ACHN (cell line): Measurements from ENCODE around the gene MBP.
"Not testable (repeated sequence)": the region's sequence is repeated elsewhere in the genome, so short reads cannot be mapped to it uniquely, and the experiment has no call there.

Experiments
- DNase-seq: peaks from one replicate; pipeline ENCODE4 v3.0.0-alpha.2; 2015
- in situ Hi-C: cut with HindIII; loops from 2 replicates; pipeline ENCODE4 v1.10.0; 2017; ENCODE audit warnings: low sequenced_read_pairs, low pct_ligation_motif_present, low pct_unique_long_range_greater_than_20kb

The MBP gene

DNA sequence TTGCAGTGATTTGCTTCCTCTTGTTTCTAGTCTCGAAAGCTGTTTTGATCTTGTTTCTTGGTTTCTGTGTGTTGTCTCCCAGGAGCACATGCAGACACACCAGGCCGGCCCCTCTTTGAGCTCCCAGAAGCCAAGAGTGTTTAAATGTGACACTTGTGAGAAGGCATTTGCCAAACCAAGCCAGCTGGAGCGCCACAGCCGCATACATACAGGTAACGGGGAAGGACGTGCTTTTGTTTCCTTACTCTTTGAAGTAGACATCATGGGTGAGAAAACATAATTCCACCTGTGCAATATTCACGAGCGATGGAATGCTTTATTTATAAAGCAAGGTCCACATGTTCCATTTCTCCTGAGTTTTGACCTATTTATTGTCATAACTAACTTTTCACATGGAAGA lies 173.0 kb downstream of the MBP start:
- in situ Hi-C loops: no loop called here
- DNase-seq: no peak

DNA sequence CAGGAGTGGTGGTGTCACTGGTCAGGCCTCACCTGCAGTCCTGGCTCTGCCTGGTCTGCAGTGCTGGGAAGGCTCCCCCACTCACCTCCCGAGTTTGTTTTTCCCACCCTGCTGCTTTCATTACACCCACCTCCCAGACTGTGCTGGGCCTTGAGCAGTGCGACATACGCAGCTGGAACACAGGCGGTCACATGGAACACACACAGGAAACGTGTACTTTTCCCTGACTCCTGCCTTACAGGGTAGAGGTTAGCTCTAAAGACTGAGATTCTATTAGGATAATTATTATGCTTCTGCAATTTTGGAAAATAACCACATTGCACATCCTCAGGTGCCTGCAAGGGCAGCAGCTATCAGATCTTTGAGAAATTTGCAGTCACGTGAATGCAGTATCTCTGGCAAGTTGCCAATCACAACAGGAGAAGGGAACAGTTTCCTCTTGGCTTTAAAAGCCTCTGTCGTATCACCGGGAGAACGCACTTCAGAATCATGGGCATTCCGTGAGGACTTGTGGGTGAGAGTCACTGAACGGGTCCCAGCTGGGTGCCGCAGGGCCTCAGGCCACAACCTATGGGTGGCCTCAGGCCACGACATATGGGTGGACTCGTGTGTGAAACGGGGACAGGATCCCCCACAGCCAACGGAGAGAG lies 173.8 kb downstream of the MBP start:
- DNase-seq: no peak
- in situ Hi-C loops: no loop called here

DNA sequence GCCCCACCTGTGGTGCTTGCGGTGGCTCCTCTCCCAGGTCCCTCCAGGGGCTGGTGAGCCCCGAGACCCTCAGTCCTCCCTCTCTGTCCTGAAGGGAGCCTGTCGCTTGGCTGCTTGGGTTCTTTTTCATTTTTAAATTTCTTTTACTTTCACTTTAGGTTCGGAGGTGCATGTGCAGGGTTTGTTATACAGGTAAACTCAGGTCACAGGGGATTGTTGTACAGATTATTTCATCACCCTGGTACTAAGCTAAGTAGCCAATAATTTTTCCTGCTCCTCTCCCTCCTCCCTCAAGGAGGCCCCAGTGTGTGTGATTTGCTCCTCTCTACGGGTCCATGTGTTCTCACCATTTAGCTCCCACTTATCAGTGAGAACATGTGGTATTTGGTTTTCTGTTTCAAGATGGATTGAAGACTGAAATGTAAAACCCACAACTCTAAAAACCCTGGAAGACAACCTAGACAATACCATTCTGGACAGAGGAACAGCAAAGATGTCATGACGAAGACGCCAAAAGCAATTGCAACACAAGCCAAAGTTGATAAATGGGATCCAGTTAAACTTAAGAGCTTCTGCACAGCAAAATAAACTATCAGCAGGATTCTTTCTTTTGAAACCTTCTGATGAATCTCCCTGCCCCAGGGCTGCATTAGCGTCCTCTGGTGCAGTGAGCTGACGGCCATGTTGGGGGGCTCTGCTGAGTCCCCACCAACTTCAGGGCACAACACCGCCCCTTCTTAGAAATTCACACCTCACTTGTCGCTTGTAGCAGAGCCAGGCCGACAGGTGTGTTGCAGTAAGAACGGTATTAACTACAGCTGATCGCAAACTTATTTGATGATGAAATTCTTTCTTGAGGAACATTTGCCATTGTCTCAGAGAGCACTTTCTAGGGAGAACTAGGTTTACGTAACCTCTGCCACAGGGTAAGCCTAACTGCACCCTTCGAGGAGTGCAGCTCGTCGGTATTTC lies 174.9 kb downstream of the MBP start:
- in situ Hi-C loops: no loop called here
- DNase-seq: no peak

DNA sequence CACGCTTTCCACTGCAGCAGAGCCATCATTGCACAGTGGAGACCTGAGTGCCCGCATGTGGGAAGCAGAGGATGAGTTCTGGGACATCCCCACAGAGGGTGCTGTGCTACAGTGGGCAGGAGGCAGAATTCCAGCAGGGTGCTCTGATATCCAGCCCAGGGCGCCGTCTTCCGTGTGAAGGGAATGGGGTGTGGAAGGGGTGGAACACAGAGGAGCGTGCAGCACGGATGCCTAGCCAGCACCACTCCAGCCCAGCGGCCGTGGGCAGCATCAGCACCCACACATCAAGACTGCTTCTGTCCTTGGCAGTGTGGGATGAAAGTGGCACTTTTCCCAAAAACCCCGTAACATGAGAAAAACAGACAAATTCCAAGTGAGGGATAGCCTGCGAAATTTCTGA lies 175.9 kb downstream of the MBP start:
- in situ Hi-C loops: no loop called here
- no peak for DNase-seq

DNA sequence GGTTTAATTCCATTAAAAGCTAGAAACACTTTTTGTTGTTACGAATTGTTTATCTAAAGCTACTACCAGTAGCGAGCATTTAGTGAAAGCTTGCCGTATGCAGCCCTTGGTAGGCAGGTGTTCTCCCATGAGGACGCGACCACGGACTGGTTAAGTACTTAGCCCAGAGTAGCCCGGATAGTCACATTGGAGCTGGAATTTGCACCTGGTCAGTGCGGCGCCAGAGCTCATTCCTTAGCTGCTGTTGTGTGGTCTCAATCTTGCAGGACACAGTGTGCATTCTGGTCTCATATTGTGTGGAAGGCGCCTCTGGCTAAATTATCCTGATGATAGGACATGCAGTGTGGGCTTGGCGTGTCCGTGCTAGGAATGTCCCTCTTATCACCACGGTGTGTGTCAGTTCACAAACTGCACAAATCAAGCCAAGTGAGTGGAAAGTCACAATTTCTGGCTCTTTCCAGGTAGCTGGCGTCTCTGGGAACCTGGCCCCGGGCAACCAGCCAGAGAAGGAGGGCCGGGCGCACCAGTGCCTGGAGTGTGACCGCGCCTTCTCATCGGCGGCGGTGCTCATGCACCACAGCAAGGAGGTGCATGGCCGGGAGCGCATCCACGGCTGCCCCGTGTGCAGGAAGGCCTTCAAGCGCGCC lies 176.9 kb downstream of the MBP start:
- no peak for DNase-seq
- in situ Hi-C loops: no loop called here

GRCh38 chr18:76953583-76954233 lies 178.9 kb downstream of the MBP start:
- no peak for DNase-seq
- in situ Hi-C loops: no loop called here

- DNase-seq: no peak
- in situ Hi-C loops: no loop called here
These were observed 179.4 kb downstream of the MBP start for GRCh38 chr18:76953156-76953555.

GRCh38 chr18:76952747-76953146 lies 179.8 kb downstream of the MBP start:
- in situ Hi-C loops: no loop called here
- DNase-seq: no peak

DNA sequence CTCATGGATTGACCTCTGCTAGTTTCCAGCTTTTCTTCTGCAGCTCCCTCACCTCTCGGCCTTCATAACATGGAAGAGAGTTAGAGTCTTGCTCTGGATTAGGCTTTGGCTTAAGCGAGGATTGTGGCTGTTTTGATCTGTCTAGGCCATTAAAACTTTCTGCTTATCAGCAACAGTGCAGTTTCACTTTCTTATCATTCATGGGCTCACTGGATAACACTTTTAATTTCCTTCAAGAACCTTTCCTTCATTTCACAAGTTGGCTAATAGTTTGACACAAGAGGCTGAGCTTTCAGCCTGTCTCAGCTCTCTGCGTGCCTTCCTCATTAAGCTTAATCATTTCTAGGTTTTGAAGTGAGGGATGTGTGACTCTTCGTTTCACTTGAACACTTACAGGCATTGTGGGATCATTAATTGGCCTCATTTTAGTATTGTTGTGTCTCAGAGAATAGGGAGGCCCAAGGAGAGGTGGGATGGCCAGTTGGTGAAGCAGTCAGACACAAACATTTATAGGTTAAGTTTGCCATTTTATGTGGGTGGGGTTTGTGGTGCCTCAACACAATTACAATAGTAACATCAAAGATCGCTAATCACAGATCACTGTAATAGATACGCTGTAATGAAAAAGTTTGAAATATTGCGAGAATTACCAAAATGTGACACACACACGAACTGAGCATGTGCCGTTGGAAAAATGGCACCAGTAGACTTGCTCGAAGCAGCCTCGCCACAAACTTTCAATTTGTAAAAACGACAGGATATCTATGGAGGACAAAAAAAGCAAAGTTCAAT lies 180.9 kb downstream of the MBP start:
- DNase-seq: no peak
- in situ Hi-C loops: no loop called here

- DNase-seq: no peak
- in situ Hi-C loops: no loop called here
These were observed 184.2 kb downstream of the MBP start for GRCh38 chr18:76948345-76948744.

DNA sequence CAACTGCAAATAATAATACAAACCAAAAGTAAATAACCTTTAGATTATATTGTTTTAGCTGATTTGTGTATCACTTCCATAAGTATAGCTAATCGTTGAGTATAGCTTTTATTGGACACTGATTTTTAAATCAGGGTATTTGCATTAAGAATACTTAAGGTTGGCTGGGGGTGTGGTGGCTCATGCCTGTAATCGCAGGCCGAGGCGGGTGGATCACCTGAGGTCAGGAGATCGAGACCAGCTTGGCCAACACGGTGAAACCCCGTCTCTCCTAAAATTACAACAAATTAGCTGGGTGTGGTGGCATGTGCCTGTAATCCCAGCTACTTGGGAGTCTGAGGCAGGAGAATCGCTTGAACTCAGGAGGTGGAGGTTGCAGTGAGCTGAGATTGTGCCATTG lies 188.2 kb downstream of the MBP start:
- in situ Hi-C loops, DNase-seq: not testable (repeated sequence)

DNA sequence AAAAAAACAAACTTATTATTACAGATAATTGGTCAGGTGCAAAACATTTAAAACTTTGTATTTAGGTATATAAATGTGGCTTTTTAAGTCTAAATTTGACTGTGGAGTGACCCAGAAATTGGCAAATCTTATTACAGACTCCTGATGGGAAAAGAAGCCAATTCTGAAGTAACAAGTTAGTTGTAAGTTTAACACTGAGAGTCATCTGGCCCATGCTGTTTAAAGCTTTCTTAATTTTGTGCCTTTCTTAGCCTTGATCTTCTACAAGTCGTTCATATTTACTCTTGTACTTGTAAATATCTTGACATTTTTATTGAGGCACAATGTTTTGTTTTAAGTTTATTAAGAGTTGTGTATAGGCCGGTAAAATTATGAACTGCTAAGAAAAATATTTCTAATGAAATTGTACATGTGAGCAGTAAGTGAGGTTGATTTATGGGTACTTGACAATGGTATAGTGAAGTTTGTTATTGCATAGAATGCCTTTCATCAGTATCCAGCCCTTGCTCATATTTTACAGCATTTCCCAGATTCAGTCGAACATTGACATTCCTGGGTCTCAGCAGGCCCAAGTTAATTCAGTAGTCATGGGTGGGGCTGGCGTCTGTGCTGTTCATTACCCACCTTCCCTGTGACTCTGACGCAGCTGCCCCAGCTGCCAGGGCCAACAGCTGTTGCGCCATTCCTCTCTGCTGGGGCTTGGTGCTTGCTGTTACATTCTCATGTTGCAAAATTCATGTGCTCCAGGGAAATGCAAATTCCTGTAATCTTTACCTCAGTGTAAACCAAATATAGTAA lies 188.8 kb downstream of the MBP start:
- no peak for DNase-seq
- in situ Hi-C loops: no loop called here

DNA sequence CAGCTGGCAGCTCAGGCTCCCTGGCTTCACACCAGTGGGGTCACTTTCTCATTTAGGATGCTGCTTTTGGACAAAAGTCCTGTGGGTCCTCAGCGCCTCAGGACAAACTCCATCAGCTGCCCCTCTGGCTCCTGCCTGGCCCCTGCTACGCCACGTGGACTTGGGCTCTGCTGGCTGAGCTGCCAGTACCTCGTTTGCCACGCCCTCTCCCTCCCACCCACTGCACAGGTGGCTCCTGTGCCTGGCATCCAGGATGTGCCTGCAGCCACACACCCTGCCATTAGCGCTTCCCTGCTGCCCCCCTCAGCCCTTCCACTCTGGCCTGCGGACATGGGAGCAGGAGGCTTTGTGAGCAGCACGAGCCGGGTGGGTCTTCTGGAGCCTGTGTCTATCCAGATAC lies 191.3 kb downstream of the MBP start:
- no peak for DNase-seq
- in situ Hi-C loops: no loop called here

- DNase-seq: no peak
- in situ Hi-C loops: no loop called here
These were observed 194.0 kb downstream of the MBP start for GRCh38 chr18:76938619-76939018.

- in situ Hi-C loops: no loop called here
- no peak for DNase-seq
These were observed 195.0 kb downstream of the MBP start for GRCh38 chr18:76937597-76937996.

DNA sequence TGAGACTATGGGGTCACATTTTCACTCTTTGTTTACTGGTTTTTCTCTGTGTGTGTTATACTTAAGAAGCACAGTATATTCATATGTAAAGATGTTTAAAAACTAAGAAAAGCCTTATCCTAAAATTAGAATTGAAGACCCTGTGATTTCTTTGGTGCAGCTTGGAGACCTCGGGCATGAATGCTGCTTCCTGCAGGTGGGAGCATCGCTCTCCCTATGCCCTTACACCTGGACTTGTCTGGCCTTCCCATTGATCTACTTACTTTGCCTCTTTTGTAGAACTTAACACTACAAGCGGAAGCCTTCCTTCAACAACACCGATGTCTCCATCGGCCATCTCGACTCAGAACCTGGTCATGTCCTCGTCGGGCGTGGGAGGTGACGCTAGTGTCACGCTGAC lies 195.7 kb downstream of the MBP start:
- in situ Hi-C loops: no loop called here
- DNase-seq: no peak

GRCh38 chr18:76935722-76936337 lies 196.8 kb downstream of the MBP start:
- in situ Hi-C loops: no loop called here
- DNase-seq: no peak
